Sciatic nerve (tissue), 2 donors: ENCODE measurements around the gene SPPL2A. TPM values are rescaled to one million over a fixed set of nuclear protein-coding genes. Genes with fewer than 3 reads are reported as not detected.
A peak's percentile ranks its signal among the peaks of the same experiment; 100 is the strongest.

ENCODE experiments used
- ATAC-seq: fragments of 200-7000 bp; cut with Tn5 transposase; one replicate; pipeline ENCODE4 v1.9.1; 2020; ENCODE audit warnings: mild to moderate bottlenecking, moderate library complexity
- DNase-seq: peaks from one replicate; pipeline ENCODE4 v3.0.0-alpha.2; 2020; ENCODE audit warnings: low spot score
- intact Hi-C: fragments of 100-400 bp; cut with DNase I; formaldehyde crosslinking; loops from one replicate; pipeline ENCODE4 v1.14.2; 2022
- total RNA-seq: library from RNA; stranded (reverse); fragmentation: NEBNext Ultra II Directional; extraction: Animal tissue kit (Norgen Biotek cat#: 25700); gene quantifications from one replicate; pipeline ENCODE4 v1.2.1, GENCODE V29; 2021
- donor health status: DM: no; HTN: no; CAD: no.
- donor health status: DM: no; HTN: no; CAD: no.

Gene SPPL2A
- total RNA-seq, 1 donor from 2014 or later: 117 TPM

DNA sequence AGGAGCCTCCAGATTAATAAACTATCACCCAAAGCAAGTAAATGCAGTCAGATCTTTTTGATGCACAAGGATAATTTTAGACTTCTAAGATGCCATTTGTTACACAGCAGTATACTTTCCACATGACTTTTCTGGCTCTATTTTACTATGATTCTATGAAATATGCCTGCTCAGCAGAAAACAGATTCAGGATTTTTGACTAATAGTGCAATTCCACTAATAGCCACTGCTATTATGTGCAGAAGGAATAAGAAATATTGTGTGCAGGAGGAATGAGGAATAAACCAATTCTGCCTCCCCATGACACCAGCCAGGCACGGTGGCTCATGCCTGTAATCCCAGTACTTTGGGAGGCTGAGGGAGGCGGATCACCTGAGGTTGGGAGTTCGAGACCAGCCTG lies 11.5 kb upstream of the SPPL2A start:
- DNase-seq (no peak), ATAC-seq (no peak)
- intact Hi-C loops: no loop called here

DNA sequence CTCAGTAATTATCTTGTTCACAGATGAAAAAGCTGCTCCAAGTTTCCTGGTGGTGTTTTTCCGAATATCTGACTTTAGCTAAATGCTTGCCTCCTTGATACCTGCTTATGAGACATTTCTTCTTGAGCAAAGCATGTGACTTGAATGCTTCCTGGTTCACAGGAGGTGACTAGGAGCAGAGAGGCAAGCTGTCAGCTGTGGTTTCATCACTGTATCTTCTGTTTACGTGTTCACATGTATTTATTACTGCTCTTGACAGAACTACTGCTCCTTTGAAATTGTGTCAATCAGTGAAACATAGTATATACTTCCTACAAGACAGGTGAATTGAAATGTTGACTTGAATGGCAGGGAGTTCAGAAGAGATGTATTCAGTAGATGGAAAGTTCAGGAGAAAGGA lies 8.9 kb upstream of the SPPL2A start:
- no peak for DNase-seq
- intact Hi-C loops: no loop called here
- ATAC-seq: no peak

DNA sequence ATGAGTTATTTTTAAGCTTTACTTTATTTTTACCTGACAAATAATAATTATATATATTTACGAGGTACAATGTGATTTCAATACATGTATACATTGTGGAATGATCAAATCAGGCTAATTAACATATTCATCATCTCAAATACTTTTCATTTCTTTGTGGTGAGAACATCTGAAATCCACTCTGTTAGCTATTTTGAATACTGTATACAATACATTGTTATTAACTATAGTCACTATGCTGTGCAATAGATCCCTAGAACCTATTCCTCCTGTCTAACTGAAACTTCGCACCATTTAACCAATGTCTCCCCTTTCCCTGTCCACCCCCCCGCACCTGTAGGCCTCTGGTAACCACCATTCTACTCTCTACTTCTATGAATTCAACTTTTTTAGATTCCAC lies 7.9 kb upstream of the SPPL2A start:
- ATAC-seq: no peak
- no peak for DNase-seq
- intact Hi-C loops: no loop called here

DNA sequence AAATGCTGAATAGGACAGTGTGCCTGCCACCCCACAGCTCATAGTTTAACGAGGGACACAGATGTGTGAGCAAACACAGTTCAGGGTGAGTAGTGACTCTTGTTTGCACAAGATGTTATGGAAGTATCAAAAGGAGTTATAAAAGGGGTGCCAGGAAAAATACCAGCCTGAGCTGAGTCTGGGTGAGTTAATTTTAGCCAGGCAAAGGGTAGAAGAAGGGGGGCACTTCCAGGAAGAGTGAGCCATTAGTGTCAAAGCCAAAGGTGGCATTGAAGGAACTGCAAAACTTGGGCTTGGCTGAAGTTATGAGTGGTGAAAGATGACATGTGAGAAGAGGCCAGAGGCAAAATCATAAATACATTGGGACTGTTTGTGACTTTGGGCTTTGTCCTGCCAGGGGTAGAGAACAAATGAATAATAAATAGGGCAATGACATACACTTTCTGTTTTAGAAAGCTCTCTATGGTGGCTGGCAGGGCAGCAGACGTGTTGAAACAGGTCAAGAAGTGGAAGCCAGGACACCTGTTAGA lies 1.9 kb upstream of the SPPL2A start:
- intact Hi-C loops: no loop called here
- ATAC-seq (no peak), DNase-seq (no peak)

DNA sequence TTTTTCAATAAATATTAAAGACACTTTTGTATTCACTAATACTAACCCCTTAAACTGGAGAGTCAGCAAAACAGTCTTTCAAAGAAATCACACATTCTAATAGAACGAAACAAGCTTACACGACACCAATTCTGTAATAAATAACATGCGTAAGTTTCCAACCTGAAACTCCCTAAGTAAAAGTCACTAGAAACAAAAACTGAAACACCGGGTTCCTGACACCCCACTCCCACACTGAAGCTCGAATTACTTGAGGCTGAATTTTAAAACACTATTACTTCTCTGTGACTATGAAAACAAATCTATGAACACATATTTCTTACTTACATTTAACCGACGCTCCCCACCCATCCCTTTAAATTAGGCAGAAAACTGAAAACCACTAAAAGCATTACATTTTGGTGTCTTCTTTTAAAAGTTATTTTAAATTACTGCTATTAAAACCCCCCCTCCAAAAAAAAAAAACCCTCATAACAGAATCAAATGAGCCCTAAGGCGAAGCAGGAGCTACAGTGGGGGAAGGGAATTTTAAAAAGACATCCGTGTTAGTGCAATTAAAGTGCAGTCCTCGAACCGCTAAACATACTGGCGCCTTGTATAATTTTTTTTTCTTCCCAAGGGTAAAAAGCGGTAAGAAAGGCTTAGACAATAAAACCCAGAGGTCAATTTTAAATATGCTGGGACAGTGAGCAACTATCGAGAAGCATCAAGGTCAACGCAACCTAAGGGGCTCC lies 878 bp downstream of the SPPL2A start:
- intact Hi-C loops: no loop called here
- ATAC-seq: peak; percentile 23

DNA sequence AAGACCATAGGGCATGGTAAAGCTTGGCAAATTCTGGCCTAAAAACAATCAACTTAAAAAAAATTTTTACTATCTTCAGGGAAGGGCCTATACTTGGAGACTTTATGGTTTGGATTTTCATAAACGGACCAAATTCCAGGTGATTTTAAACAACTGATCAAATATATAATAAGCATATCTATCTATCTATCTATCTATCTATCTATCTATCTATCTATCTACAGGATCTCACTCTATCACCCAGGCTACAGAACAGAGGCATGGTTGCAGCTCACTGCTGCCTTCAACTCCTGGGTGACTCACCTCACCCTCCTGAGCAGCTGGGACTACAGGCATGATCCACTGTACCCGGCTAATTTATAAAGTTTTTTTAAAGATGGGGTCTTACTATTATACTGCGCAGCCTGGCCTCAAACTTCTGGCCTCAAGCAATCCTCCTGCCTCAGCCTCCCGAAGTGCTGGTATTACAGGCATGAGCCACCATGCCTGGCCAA lies 6.7 kb downstream of the SPPL2A start:
- ATAC-seq: no peak
- intact Hi-C loops: no loop called here
- DNase-seq: no peak

More for the DNA sequence above, 878 bp downstream of the SPPL2A start:
- DNase-seq: no peak

DNA sequence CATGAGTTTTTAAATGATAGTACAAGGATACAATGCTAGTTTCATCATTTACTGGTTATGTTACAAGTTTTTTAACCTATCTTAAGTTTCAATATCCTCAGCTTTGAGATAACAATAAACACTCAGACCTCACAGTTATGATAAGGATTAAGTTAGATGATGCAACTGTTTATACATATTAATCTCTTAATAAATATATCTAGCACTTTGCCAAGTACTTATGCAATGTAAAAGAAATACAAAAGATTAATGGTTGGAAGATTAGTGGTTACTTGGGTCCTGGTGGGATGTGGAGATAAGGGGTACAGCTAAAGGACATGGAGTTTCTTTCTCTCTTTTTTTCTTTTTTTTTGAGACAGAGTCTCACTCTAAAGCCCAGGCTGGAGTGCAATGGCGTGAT lies 12.0 kb downstream of the SPPL2A start:
- DNase-seq: no peak
- no peak for ATAC-seq
- intact Hi-C loops: no loop called here

DNA sequence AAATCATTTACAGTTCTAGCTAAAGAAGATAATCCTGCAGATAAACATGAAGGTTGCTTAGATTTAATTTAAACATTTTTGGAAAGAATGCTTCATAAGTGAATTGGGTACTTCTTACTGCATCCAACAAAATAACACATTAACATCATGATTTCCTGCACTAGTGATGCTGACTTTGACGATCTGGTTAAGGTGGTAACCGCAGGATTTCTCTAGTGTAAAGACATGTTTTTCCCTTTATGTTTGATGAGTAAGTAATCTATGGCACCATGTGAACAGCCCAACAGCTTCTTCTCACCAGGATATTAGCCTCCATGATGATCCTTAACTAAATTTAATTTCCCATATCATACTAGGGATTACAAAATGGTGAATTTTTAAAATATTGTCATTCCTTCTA lies 14.1 kb downstream of the SPPL2A start:
- DNase-seq (no peak), ATAC-seq (no peak)
- intact Hi-C loops: no loop called here

DNA sequence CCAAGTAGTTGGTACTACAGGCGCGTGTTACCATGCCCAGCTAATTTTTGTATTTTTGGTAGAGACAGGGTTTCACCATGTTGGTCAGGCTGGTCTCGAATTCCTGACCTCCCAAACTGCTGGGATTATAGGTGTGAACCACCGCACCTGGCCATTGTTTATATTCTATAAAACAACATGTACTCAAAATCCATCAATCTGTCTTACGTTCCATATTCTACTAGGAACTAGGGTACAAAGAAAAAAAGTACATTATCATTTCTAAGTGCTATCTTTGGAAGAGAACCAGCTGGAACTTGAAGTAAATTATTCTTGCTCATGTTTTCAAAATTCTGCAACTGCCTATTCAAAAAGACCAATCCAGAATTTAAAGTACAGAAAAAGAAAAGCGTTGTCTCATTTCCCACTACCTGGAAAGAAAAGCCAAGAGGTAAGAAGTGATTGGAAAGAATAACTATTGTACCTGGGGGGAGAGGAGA lies 15.2 kb downstream of the SPPL2A start:
- intact Hi-C loops: no loop called here
- DNase-seq (no peak), ATAC-seq (no peak)

DNA sequence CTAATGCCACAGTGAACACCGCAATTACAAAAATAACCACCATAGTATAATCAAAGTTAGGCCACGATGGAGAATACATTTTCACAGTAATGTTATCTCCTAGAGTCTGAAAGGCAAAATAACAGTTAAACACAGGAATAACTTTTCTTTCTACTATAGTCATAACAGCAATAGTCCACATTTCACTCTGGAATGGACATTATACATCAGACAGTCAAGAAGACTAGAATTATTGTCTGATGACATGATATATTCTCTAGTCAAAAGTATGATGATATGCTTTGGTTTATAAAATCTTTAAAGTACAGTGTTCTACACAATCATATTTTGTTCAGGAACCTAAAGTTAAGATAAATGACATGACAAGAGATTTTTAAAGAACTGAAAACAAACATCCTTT lies 18.0 kb downstream of the SPPL2A start:
- no peak for ATAC-seq
- no peak for DNase-seq
- intact Hi-C loops: no loop called here

DNA sequence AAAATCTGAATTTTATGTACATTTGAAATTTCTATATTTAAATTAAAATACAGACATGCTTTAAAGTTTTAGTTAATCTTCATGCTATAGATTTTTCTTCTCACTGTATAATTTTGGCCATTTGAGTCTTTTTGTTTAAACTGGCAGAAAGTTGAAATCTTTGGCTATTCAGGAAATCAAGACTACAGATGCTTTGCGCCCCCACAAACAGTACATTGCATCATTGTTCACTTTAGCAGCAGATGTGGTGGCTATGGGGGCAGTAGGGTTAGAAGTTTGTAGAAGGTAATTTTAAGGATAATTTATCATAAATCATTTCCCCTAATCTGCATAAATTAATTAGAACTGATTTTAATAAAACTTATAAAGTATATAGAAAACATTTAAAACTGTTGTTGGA lies 20.9 kb downstream of the SPPL2A start:
- no peak for DNase-seq
- intact Hi-C loops: no loop called here
- no peak for ATAC-seq

DNA sequence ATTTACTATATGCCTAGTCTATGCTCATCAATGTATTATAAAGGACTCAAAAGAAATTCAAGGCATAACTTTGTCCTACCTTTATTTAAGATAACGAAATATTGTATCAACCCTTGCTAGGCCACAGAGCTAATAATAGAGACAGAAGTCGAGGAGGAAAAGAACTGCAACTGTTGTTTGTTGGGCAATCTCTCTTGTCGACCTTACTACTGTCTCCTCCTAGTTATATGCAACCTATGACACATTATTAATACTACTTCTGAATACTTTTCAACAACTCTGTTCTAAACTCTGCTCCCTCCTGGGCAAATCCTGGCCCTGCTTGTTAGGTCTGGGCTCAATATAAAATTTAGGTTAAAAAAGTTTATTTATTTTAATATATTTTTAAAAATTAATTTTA lies 24.6 kb downstream of the SPPL2A start:
- ATAC-seq (no peak), DNase-seq (no peak)
- intact Hi-C loops: no loop called here

DNA sequence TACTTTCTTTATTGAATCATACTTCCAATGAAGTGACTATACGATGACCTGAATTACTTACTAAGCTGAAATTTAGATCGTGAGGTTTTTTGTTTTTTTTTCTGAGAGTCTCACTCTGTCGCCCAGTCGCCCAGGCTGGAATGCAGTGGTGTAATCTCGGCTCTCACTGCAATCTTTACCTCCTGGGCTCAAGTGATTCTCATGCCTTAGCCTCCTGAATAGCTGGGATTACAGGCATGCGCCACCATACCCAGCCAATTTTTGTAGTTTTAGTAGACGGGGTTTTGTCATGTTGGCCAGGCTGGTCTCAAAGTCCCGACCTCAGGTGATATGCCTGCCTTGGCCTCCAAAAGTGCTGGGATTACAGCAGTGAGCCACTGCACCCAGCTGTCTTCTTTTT lies 28.7 kb downstream of the SPPL2A start:
- ATAC-seq: no peak
- intact Hi-C loops: no loop called here
- DNase-seq: no peak

DNA sequence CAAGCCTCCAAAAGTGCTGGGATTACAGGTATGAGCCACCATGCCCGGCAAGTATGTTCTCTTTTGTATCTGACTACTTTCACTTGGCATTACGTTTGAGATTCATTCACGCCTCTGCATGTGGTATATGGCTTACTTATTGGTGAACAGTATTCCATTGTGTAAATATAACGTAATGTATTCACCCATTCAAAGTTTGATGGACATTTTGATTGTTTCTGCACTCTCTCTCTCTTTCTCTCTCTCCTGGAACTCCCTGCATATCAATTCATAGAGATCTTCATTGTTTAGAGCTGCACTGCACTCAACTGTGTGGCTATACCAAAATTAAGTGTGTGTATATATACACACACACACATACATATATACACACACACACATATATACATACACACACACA lies 30.4 kb downstream of the SPPL2A start:
- DNase-seq (no peak), ATAC-seq (no peak)
- intact Hi-C loops: no loop called here

DNA sequence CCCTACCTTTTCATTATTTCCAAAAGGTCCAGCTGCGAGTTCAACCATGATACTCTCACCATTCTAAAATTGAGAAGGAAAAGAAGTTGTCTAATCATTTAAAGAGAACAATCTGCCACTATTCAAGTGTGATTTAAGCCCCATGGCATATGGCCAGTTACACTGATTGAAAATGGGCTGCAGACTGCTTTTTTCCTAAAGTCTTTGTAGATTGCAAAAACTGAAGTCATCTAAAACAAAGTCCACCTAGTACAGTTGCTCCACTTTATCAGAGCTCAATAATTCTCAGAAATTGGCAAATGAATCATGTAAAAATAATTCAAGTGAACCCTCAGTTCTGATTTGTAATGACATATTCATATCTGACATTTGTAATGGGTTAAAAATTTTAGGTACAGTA lies 39.2 kb downstream of the SPPL2A start:
- intact Hi-C loops: no loop called here
- no peak for DNase-seq
- no peak for ATAC-seq

DNA sequence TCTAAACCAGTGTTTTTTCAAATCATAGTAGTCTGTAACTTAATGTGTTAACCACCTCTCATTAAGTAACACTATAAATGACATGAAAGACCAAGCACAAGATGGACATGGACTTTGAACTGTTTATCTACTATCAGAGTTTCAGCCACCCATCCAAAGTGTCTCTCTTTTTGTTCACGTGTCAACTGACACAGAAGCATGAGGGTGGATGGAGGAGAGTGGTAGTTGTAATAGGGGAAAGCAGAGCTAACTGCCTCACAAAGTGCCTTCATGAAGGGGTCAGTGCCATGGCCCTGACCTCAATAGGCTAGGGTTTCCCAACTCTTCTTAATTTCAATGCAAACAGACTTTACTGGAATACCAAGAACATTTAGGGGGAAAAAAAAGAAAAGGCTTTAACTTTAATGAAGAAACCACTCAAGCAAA lies 46.8 kb downstream of the SPPL2A start:
- intact Hi-C loops: no loop called here
- no peak for ATAC-seq
- DNase-seq: no peak

DNA sequence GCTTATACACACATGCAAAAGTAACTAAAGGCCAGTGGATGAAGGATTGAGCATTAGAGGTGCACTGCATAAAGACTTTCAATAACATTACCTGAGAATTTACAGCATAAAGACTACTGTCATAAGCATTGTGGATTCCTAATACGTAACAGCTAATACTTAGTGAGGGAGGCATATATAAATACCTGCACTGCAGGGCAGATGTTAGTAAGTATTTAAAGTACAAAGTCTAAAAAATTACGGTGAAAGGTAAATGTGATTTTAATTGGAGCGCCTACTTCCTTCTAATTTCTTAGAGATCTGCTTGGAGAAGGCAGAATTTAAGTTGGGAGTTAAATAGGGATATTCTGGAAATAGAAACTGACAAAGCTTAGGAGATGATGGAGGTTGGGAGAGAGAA lies 53.5 kb downstream of the SPPL2A start:
- ATAC-seq: no peak
- intact Hi-C loops: no loop called here

DNA sequence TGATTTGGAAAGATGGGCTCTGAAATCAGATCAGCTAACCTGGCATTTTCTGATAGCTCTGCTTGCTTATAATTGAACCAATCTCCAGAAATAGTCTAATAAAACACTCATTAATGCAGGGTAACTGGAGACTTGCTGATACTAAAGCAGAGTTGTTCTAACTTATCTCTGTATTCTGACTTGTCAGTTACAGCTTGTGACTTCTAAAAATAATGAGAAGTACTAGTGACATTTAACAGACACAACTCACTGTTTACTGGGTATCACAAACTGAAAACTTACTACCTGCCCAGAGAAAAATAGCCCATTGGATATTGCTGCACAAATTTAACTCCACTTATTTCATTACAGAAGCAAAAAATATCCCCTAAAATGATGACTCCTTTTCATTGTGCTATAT lies 54.9 kb downstream of the SPPL2A start:
- DNase-seq: no peak
- ATAC-seq: no peak
- intact Hi-C loops: no loop called here

More for the DNA sequence above, 53.5 kb downstream of the SPPL2A start:
- no peak for DNase-seq

DNA sequence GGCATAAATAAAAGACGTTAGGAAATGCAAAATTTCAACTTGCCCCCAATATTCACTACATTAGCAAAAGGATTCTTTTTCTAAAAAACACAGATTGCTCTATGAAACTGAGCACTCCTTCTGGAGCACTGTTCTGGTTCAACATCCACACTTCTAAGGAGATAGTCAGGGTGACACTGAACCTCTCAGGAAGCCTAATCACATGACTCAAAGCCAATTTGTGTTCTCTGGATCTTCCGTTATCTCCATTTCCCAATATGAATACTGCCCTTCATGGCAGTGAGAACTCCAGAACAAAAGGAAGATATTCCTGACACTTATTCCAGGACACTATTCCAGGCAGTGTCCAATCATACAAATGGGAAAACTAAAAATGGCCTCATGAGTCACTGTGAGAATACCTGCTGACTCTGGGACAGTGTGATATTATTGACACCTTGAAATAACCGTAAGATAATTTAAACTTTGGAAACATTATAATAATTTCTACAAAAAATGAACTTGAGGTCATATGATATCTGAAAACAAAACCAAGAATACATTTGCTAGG lies 57.6 kb downstream of the SPPL2A start:
- intact Hi-C loops: no loop called here
- DNase-seq (no peak), ATAC-seq (no peak)

DNA sequence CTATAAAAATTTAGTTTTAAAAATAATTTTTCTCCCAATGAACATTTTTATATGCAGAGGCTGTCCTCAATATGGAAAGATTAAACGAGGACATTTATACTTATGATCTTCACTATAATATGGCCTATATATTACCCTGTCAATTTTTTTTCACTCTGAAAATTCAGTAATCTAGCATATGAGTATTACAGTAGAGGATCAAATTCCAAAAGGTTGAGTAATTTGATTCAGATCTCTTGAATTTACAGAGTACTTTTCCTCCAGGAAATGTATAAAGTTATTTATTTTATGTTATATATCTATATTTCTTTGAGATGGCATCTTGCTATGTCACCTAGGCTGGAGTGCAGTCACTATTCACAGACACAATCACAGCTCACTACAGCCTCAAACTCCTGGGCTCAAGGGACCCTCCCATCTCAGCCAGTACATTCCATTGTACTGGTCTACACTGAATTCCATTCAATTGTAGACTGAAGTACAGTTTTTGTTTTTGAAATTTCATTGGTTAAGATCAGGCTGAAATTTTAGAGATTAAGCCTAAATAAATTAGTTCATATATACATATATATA lies 62.7 kb downstream of the SPPL2A start:
- intact Hi-C loops: no loop called here
- DNase-seq (no peak), ATAC-seq (no peak)
